HEK293 (cell line): ENCODE measurements around the gene GABBR2.

Source experiments
- HOXA7 ChIP-seq: sonication (generic); formaldehyde crosslinking; IDR thresholded peaks from 2 replicates; pipeline ENCODE4 v1.8.1; 2022; ENCODE audit warnings: missing genetic modification reagents, borderline replicate concordance
- YY1 ChIP-seq: fragments of 450-650 bp; formaldehyde crosslinking; IDR thresholded peaks from 2 replicates; pipeline ENCODE4 v1.5.1; 2018; ENCODE audit warnings: missing biosample characterization, missing genetic modification characterization
- ZFP41 ChIP-seq: fragments of 450-650 bp; formaldehyde crosslinking; IDR thresholded peaks from 2 replicates; pipeline ENCODE4 v1.5.1; 2016; ENCODE audit warnings: missing biosample characterization, missing genetic modification characterization, borderline replicate concordance
- ZNF146 ChIP-seq: fragments of 450-650 bp; formaldehyde crosslinking; IDR thresholded peaks from 2 replicates; pipeline ENCODE4 v1.5.1; 2016; ENCODE audit warnings: missing biosample characterization, missing genetic modification characterization
- ZNF23 ChIP-seq: fragments of 450-650 bp; formaldehyde crosslinking; IDR thresholded peaks from 2 replicates; pipeline ENCODE4 v1.5.1; 2016; ENCODE audit warnings: missing biosample characterization, missing genetic modification characterization, borderline replicate concordance
- ZNF24 ChIP-seq: fragments of 450-650 bp; formaldehyde crosslinking; IDR thresholded peaks from 2 replicates; pipeline ENCODE4 v1.5.1; 2016; ENCODE audit warnings: missing biosample characterization, missing genetic modification characterization
- ZNF514 ChIP-seq: fragments of 450-650 bp; formaldehyde crosslinking; IDR thresholded peaks from 2 replicates; pipeline ENCODE4 v1.5.1; 2016; ENCODE audit warnings: missing biosample characterization, missing genetic modification characterization
- ZNF560 ChIP-seq: fragments of 450-650 bp; formaldehyde crosslinking; IDR thresholded peaks from 2 replicates; pipeline ENCODE4 v1.5.1; 2017; ENCODE audit warnings: missing biosample characterization, missing genetic modification characterization, borderline replicate concordance
- ZNF747 ChIP-seq: fragments of 450-650 bp; formaldehyde crosslinking; IDR thresholded peaks from 2 replicates; pipeline ENCODE4 v1.5.1; 2016; ENCODE audit warnings: missing biosample characterization, missing genetic modification characterization
- ZNF76 ChIP-seq: fragments of 450-650 bp; formaldehyde crosslinking; IDR thresholded peaks from 2 replicates; pipeline ENCODE4; 2016; ENCODE audit warnings: low read depth, missing biosample characterization, missing genetic modification characterization, borderline replicate concordance
- ZNF776 ChIP-seq: fragments of 450-650 bp; formaldehyde crosslinking; IDR thresholded peaks from 2 replicates; pipeline ENCODE4 v1.5.0; 2017; ENCODE audit warnings: missing biosample characterization, missing genetic modification characterization, borderline replicate concordance
- TF ChIP-seq, protein P1 (sequence below): fragments of 450-650 bp; formaldehyde crosslinking; IDR thresholded peaks from 2 replicates; pipeline ENCODE4 v1.5.1; 2016; ENCODE audit warnings: missing biosample characterization, missing genetic modification characterization
- TF ChIP-seq, protein P2 (sequence below): fragments of 450-650 bp; formaldehyde crosslinking; IDR thresholded peaks from 2 replicates; pipeline ENCODE4 v1.5.1; 2017; ENCODE audit warnings: missing biosample characterization, missing genetic modification characterization
- TF ChIP-seq, protein P3 (sequence below): fragments of 450-650 bp; formaldehyde crosslinking; IDR thresholded peaks from 2 replicates; pipeline ENCODE4 v1.5.1; 2016; ENCODE audit warnings: missing biosample characterization, missing genetic modification characterization

DNA sequence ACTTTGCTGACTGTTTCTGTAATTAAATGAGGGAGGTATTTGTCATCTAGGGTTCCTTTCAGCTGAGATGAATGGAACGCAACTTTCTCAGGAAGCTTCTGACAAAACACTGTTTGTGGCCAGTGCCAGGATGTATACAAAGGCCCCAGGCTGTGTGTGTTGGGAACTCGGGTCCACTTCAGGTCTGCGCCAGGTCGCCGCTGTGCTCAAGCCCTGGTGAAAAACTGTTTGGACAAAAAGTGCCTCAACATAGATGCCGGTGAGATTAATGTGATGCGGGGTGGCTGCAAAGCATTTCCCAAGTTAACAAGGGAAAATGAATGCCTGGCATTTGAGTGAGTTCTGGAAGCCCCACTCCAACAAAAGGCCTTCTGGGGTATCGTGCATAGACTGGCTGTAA, 156.4 kb downstream of the GABBR2 start:
- TF ChIP-seq, protein P1, sequence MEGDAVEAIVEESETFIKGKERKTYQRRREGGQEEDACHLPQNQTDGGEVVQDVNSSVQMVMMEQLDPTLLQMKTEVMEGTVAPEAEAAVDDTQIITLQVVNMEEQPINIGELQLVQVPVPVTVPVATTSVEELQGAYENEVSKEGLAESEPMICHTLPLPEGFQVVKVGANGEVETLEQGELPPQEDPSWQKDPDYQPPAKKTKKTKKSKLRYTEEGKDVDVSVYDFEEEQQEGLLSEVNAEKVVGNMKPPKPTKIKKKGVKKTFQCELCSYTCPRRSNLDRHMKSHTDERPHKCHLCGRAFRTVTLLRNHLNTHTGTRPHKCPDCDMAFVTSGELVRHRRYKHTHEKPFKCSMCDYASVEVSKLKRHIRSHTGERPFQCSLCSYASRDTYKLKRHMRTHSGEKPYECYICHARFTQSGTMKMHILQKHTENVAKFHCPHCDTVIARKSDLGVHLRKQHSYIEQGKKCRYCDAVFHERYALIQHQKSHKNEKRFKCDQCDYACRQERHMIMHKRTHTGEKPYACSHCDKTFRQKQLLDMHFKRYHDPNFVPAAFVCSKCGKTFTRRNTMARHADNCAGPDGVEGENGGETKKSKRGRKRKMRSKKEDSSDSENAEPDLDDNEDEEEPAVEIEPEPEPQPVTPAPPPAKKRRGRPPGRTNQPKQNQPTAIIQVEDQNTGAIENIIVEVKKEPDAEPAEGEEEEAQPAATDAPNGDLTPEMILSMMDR (tag by site-specific recombination), result no peak
- TF ChIP-seq ZFP41 (tag by site-specific recombination) (no peak), ZNF146 (tag by site-specific recombination) (no peak), YY1 (tag by site-specific recombination) (no peak), ZNF514 (tag by site-specific recombination) (no peak), ZNF747 (tag by site-specific recombination) (no peak), ZNF76 (tag by site-specific recombination) (no peak), ZNF560 (tag by site-specific recombination) (no peak), HOXA7 (CRISPR knock-in tag) (no peak), ZNF23 (tag by site-specific recombination) (no peak), ZNF24 (tag by site-specific recombination) (no peak), ZNF776 (no peak)
- TF ChIP-seq, protein P2, sequence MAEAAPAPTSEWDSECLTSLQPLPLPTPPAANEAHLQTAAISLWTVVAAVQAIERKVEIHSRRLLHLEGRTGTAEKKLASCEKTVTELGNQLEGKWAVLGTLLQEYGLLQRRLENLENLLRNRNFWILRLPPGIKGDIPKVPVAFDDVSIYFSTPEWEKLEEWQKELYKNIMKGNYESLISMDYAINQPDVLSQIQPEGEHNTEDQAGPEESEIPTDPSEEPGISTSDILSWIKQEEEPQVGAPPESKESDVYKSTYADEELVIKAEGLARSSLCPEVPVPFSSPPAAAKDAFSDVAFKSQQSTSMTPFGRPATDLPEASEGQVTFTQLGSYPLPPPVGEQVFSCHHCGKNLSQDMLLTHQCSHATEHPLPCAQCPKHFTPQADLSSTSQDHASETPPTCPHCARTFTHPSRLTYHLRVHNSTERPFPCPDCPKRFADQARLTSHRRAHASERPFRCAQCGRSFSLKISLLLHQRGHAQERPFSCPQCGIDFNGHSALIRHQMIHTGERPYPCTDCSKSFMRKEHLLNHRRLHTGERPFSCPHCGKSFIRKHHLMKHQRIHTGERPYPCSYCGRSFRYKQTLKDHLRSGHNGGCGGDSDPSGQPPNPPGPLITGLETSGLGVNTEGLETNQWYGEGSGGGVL (tag by site-specific recombination), result no peak
- TF ChIP-seq, protein P3, sequence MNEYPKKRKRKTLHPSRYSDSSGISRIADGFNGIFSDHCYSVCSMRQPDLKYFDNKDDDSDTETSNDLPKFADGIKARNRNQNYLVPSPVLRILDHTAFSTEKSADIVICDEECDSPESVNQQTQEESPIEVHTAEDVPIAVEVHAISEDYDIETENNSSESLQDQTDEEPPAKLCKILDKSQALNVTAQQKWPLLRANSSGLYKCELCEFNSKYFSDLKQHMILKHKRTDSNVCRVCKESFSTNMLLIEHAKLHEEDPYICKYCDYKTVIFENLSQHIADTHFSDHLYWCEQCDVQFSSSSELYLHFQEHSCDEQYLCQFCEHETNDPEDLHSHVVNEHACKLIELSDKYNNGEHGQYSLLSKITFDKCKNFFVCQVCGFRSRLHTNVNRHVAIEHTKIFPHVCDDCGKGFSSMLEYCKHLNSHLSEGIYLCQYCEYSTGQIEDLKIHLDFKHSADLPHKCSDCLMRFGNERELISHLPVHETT (tag by site-specific recombination), result no peak
